ENCODE data around the gene CNN2.

- no peak for TF ChIP-seq CTCF (IDR thresholded peaks at IDR 0.05)
- no peak for TF ChIP-seq POLR2A (IDR thresholded peaks at IDR 0.05)
Observed at GRCh38 chr19:1012334-1012733, 14.1 kb upstream of the CNN2 start.

All from vagina (tissue), 2 donors.